HG02852 (cell line): ENCODE data around the gene ADAMTS19.

Experiments used
- ATAC-seq: cut with Tn5 transposase; IDR thresholded peaks from one replicate; pipeline ENCODE4 v1.9.1; 2021; ENCODE audit warnings: mild to moderate bottlenecking, moderate library complexity; ENCODE audit not compliant: unreplicated experiment

Gene ADAMTS19

GRCh38 chr5:129465776-129466344 is 5.8 kb downstream of the ADAMTS19 start:
- ATAC-seq: no peak

GRCh38 chr5:129474544-129474943 is 14.4 kb downstream of the ADAMTS19 start:
- no peak for ATAC-seq

GRCh38 chr5:129476751-129477150 is 16.7 kb downstream of the ADAMTS19 start:
- ATAC-seq: no peak

GRCh38 chr5:129477532-129477931 is 17.4 kb downstream of the ADAMTS19 start:
- ATAC-seq: no peak

GRCh38 chr5:129481161-129481560 is 21.1 kb downstream of the ADAMTS19 start:
- ATAC-seq: no peak

- ATAC-seq: no peak
Measured at GRCh38 chr5:129496421-129496820, 36.3 kb downstream of the ADAMTS19 start.

- no peak for ATAC-seq
Measured at GRCh38 chr5:129496864-129497595, 36.9 kb downstream of the ADAMTS19 start.

- ATAC-seq: peak; percentile 75
Measured at GRCh38 chr5:129499208-129499852, 39.2 kb downstream of the ADAMTS19 start.

- no peak for ATAC-seq
Measured at GRCh38 chr5:129500101-129500500, 40.0 kb downstream of the ADAMTS19 start.

- no peak for ATAC-seq
Measured at GRCh38 chr5:129506086-129506485, 46.0 kb downstream of the ADAMTS19 start.

- ATAC-seq: no peak
Measured at GRCh38 chr5:129506950-129507349, 46.9 kb downstream of the ADAMTS19 start.

GRCh38 chr5:129507527-129507926 is 47.4 kb downstream of the ADAMTS19 start:
- no peak for ATAC-seq

- no peak for ATAC-seq
Measured at GRCh38 chr5:129508606-129509005, 48.5 kb downstream of the ADAMTS19 start.

- ATAC-seq: no peak
Measured at GRCh38 chr5:129509363-129509975, 49.4 kb downstream of the ADAMTS19 start.

GRCh38 chr5:129511291-129511690 is 51.2 kb downstream of the ADAMTS19 start:
- no peak for ATAC-seq

- no peak for ATAC-seq
Measured at GRCh38 chr5:129541051-129541450, 81.0 kb downstream of the ADAMTS19 start.

- ATAC-seq: peak; percentile 55
Measured at GRCh38 chr5:129541648-129542251, 81.7 kb downstream of the ADAMTS19 start.

GRCh38 chr5:129547137-129547536 is 87.0 kb downstream of the ADAMTS19 start:
- no peak for ATAC-seq

- no peak for ATAC-seq
Measured at GRCh38 chr5:129554134-129554904, 94.2 kb downstream of the ADAMTS19 start.

- ATAC-seq: no peak
Measured at GRCh38 chr5:129563585-129563984, 103.5 kb downstream of the ADAMTS19 start.

GRCh38 chr5:129569295-129569694 is 109.2 kb downstream of the ADAMTS19 start:
- no peak for ATAC-seq
